Kidney epithelial cell (primary cell): ENCODE measurements around the gene RTTN. TPM values are rescaled to one million over a fixed set of nuclear protein-coding genes. Genes with fewer than 3 reads are reported as not detected.

Source experiments
- DNase-seq: peaks from one replicate; pipeline ENCODE4 v3.0.0-alpha.2; 2010; ENCODE audit warnings: low read depth
- H3K27me3 ChIP-seq: 2 replicates; pipeline ENCODE4 v1.6.0; 2011; ENCODE audit warnings: low read length; ENCODE audit not compliant: control insufficient read depth, insufficient read depth
- H3K36me3 ChIP-seq: 2 replicates; pipeline ENCODE4 v1.5.1; 2011; ENCODE audit warnings: low read length; ENCODE audit not compliant: control insufficient read depth, insufficient read depth
- H3K4me3 ChIP-seq: 2 replicates; pipeline ENCODE4 v1.5.1; 2011; ENCODE audit warnings: low read depth, mild to moderate bottlenecking, control low read depth, low read length
- total RNA-seq: library from RNA; depleted of rRNA; stranded (reverse); fragments of >200 nt; gene quantifications from 2 replicates; pipeline ENCODE4 v1.2.3, GENCODE V29; 2015
- TF ChIP-seq, protein P1 (sequence below): IDR thresholded peaks from 2 replicates; pipeline ENCODE4 v1.5.1; 2011; ENCODE audit warnings: mild to moderate bottlenecking, moderate library complexity, low read length, control low read depth, inconsistent platforms; ENCODE audit not compliant: insufficient read depth, poor library complexity, severe bottlenecking

Gene RTTN
- total RNA-seq, 1 donor from 2014 or later = 7.2 TPM

DNA sequence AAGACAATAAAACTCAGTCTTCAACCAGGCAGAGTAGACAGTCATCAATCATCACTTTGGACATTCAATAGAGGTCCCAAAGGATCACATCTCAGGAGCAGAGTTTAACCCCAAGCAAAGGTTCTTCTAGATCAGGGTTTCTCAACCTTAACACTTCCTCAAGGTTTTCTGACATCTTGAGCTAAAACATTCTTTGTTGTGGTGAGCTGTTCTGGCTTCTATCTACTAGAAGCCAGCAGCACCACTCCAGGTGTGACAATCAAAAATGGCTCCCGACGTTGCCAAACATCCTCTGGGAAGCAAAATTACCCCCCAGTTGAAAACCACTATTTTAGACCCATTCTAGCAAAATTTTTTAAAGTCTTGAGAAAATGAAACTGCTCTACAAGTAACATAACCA is 22.0 kb downstream of the RTTN start:
- Histone ChIP-seq H3K36me3 (no peaks in the 10 kb centered on the region), H3K27me3 (no peaks in the 10 kb centered on the region), H3K4me3 (no peak overlapping the region)
- TF ChIP-seq, protein P1, sequence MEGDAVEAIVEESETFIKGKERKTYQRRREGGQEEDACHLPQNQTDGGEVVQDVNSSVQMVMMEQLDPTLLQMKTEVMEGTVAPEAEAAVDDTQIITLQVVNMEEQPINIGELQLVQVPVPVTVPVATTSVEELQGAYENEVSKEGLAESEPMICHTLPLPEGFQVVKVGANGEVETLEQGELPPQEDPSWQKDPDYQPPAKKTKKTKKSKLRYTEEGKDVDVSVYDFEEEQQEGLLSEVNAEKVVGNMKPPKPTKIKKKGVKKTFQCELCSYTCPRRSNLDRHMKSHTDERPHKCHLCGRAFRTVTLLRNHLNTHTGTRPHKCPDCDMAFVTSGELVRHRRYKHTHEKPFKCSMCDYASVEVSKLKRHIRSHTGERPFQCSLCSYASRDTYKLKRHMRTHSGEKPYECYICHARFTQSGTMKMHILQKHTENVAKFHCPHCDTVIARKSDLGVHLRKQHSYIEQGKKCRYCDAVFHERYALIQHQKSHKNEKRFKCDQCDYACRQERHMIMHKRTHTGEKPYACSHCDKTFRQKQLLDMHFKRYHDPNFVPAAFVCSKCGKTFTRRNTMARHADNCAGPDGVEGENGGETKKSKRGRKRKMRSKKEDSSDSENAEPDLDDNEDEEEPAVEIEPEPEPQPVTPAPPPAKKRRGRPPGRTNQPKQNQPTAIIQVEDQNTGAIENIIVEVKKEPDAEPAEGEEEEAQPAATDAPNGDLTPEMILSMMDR = no peak
- no peak for DNase-seq

DNA sequence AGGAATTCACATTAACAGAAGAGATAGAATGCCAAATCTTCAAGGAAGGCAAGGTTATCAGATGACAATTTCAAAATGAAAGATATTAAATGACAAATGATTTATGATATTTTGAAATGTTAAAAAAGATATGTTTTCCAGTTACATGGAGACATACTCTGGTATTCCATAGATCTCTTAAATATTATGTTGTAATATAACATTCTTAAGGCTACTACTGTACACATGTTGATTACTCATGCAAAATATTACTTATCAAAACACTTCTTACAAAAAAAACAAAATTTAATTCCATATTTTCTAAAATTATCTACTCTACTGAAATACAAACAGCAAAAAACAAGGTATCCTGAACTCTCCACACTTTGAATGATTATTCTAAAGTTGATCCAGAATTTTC is 22.9 kb downstream of the RTTN start:
- no peak for DNase-seq
- TF ChIP-seq, protein P1 = no peak
- H3K27me3 ChIP-seq = no peaks in the 10 kb centered on the region
- no peak overlapping the region for H3K4me3 ChIP-seq
- H3K36me3 ChIP-seq = no peaks in the 10 kb centered on the region

DNA sequence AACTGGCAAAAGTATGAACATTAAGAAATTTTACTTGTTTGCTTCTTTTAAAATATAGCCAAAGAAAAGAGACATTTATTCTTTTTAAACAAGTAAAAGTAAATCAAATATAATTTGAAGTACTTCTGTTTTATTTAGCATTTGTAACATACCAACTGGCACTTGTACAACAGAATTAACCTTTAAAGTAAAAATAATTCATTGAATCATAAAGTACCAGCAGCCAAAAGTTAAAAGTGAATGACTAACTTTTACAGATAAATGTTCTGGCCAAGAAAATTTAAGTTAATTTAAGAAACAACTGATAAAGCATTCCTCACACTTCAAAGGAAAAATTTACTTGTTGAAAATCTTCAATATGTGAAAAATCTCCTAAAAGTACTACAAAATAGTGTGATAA is 23.8 kb downstream of the RTTN start:
- TF ChIP-seq, protein P1 = no peak
- Histone ChIP-seq H3K36me3 (no peaks in the 10 kb centered on the region), H3K27me3 (no peaks in the 10 kb centered on the region), H3K4me3 (no peak overlapping the region)
- no peak for DNase-seq

DNA sequence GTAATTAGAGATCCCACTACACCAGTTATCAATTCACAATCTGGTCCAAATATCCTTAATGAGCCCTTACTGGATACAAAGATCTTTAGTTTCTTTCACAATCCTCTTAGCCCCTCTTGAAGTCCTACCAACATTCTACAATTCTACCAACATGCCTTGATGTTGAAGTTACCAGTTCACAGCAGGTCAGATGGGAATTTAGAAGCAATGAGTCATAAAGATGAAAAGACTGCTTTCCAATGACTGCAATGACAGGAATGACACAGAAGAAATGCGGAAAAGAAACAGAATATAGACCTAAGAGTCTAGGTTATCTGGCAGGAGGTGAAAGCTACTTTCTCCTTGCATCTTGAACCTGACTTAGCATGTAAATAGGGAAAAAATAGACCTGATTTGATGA is 24.5 kb downstream of the RTTN start:
- Histone ChIP-seq H3K27me3 (no peaks in the 10 kb centered on the region), H3K4me3 (no peak overlapping the region), H3K36me3 (no peaks in the 10 kb centered on the region)
- peak; percentile 69 for DNase-seq
- TF ChIP-seq, protein P1 = no peak

DNA sequence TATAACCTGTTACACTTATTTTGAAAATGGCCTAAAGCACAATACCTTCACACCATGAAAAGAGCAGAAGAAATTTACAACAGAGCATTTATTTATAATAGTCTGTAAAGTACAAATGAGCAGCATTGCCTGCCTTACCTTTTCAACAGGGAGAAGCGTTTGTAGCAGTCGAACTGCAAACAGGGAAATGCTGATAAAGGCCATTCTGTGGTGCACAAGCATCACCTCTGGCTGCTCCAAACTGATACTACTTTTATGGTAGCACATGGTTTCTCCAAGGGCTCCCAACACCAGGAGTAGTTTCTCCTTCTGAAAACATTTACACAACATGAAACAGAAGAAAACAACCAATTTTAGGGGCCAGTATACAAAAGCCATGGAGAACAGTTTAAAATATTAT is 28.9 kb downstream of the RTTN start:
- no peaks in the 10 kb centered on the region for H3K36me3 ChIP-seq
- no peaks in the 10 kb centered on the region for H3K27me3 ChIP-seq
- H3K4me3 ChIP-seq = no peak overlapping the region
- DNase-seq = no peak
- TF ChIP-seq, protein P1 = no peak

DNA sequence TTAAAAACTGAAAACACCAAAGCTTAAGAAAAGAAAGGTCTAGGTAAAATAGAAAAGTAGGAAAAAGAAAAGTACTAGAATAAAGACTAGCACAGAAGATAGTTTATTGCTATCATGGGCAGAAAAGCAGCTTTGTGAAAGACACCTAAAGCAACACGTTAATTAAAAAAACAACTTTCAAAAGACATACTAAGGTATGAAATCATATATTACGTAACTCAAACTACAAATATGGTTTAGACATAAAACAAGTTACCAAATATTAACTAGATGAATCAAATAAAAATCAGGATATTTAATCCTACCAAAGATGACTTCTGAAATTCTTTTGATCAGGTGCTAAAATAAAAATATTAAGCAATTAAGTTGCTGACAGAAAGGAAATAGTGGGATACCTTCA is 30.3 kb downstream of the RTTN start:
- H3K4me3 ChIP-seq = no peak overlapping the region
- DNase-seq = no peak
- TF ChIP-seq, protein P1 = no peak
- H3K27me3 ChIP-seq = no peaks in the 10 kb centered on the region
- H3K36me3 ChIP-seq = no peaks in the 10 kb centered on the region
